HL-60/S4 treated with retinoic acid at 250 ng/mL for 4 days and 3 days (cell line): ENCODE data around the gene NAGA.
"Not testable (repeated sequence)": the region's sequence is repeated elsewhere in the genome, so short reads cannot be mapped to it uniquely, and the experiment has no call there.

Source experiments
- in situ Hi-C: fragments of 300-500 bp; cut with MboI; formaldehyde crosslinking; loops from 2 replicates; pipeline ENCODE4 v1.7.0; 2022; ENCODE audit warnings: low sequenced_read_pairs

The NAGA gene

DNA sequence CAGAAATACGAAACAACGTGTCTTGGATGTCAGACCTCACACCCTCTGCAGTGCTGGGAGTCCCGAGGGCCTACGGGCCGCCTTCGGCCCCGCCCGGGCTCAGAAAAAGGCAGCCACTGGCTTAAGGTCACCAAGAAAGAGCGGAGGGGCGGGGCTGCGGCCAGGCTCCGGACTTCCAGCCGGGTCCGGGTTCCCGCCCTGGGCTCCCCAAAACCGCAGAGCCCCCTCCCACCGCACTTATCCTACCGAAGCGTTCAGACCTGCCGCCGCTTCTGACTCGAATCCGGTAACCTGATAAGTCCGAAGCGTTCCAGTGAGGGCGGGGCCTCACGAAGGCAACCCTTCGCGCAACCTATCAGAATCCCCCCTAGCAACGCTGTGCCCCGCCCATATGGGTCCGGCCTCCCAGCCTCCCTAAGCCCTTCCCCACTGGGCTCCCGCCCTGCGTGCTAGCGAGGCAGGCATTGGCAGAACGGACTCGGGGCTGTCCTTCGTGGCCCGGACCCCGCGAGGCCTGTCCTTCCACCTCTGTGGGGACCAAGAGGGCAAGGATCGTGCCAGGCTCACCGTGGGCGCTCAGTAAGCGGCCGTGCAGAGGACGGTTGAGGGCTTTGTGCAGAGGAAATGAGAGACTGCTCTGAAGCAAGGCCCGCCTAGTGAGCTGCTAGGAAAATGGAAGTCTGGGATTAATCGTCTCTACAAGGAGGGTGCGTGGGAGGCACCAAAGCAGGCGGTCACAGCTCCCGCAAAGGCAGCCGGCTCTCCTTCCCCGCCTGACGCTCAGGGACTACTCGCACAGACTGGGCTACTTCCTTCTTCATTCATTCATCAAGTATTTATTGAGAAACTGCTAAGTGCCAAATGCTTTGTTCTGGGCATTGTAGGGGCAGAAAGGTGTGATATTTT is at the start of gene NAGA:
TSS of gene NAGA (minus strand) at position 296 of the 906 bp plus-strand sequence. CDS start 515 bp downstream, outside the sequence.
- in situ Hi-C loops: no loop called here

DNA sequence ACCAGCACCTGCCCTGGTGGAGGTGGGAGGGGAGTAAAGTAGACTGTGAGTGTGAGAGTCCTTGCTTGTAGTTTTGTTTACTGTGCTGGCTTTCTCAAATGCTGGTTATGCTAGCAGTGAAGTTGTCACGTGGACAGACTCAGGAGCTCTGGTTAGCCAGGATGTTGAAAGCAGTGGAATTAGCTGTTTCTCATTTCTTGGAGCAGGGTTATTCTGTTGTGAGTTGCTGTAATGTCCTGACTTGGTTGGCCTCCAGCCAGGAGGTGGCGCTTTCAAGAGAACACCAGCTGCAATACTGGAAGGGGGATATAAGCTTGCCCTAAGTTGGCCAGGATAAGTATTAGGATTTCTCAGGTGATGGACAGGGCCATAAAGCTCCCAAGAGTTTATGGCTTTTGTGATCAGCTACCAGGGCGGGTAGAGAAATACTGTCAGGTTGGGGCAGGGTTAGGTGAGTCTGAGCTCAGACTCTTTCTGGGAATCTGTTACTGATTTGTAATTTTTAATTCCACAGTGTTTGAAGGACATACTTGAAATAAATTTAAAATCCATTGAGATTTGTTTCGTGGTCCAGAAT is 46.3 kb upstream of the NAGA start:
- in situ Hi-C loops: no loop called here

- in situ Hi-C loops: not testable (repeated sequence)
Observed at GRCh38 chr22:42115420-42115830, 44.8 kb upstream of the NAGA start.

GRCh38 chr22:42114721-42115120 is 44.1 kb upstream of the NAGA start:
- in situ Hi-C loops: no loop called here

DNA sequence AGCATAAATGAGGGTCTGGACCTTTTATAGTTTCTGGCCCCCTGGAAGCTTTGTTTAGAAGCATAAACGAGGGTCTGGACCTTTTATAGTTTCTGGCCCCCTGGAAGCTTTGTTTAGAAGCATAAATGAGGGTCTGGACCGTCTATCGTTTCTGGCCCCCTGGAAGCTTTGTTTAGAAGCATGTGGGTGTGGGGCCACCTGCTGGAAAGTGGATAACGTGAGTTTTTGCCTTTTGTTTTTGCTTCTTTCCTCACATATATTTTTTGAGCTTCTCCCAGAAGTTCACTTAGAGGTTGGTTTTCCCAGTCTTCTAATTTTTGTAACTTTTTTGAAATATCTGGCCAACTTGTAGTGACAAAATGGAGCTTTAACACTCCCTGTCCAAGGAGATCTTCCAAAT is 42.2 kb upstream of the NAGA start:
- in situ Hi-C loops: not testable (repeated sequence)

DNA sequence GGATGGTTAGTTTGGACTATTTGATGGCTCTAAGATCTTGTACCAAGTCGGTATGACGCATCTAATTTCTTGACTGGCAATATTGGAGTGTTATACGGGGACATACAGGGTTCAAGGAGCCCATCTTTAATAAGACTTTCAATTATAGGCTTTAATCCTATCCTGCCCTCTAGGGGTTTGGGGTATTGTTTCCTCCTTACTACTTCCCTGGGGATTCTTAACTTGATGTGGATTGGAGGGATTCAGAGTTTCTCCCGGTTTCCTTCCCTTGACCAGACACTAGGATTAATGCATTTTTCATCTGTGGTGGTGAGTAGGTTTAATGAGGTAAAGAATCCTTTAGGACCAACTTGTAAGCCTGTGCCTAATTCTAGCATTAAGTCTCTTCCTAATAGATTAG is 41.2 kb upstream of the NAGA start:
- in situ Hi-C loops: no loop called here

- in situ Hi-C loops: no loop called here
Observed at GRCh38 chr22:42108848-42109247, 38.2 kb upstream of the NAGA start.

- in situ Hi-C loops: not testable (repeated sequence)
Observed at GRCh38 chr22:42104332-42104860, 33.8 kb upstream of the NAGA start.

GRCh38 chr22:42101199-42101598 is 30.6 kb upstream of the NAGA start:
- in situ Hi-C loops: no loop called here

GRCh38 chr22:42091455-42091782 is 20.8 kb upstream of the NAGA start:
- in situ Hi-C loops: no loop called here

DNA sequence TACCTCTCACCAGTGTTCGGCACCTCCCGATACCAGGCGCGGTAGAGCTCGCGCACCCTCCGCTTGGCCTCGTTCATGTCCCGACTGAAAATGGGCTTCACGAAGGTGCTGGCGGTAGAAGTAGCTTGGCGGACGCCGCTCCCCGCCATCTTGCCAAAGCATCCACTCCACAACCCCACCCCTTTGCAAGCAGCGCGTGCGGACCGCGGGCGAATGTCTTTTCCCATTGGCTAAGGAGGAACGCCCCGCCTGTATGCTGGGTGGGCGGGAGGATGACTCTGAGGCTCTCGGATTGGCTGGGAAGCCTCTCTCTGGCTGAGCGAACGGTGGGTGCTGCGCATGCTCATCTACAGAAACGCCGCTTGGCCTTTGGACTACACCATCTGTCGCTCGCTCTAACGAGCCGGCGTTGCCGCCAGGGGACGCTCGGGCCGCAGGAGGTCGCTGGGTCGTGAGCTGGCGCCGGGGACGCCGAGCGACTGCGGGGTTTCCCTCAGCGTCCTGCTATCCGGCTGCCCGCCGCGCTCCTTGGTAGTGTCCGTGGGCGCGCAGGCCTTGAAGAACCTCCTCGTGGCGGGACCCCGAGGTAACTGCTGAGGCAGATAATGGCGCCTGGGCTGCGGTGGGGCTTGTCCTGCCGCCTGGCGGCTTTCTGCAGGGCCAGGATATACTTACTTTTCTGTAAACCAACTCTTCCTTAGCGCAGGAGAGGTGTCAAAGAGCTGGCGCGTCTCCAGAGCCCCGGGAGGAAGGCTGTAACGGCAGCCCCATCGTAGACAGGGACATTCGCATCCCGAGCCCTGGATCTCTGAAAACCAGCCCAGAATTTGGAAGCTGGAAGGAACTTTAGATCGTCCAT is 20.2 kb upstream of the NAGA start, which contains the start of gene NDUFA6:
TSS of gene NDUFA6 (minus strand) at position 177 of the 859 bp plus-strand sequence. CDS start at position 149, 28 bp downstream.
- in situ Hi-C loops: no loop called here

DNA sequence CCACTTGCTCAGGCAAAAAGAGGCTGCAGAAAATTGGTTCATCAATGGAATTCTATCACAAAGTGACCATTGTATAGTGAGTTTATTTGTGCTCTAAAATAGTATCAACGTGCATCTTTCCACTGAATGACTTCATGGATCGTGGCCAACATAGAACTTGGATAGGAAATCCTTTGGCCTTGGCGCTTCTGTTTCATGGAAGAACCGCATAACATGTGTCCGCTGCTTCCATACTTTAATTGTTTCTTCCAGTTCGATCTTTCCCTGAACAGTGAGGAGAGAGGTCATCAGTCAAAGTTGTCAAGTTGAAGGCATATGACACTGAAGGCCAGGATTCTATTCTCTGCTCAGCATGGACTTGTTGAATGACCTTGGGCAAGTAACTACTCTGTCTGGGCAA is 15.4 kb upstream of the NAGA start:
- in situ Hi-C loops: no loop called here

DNA sequence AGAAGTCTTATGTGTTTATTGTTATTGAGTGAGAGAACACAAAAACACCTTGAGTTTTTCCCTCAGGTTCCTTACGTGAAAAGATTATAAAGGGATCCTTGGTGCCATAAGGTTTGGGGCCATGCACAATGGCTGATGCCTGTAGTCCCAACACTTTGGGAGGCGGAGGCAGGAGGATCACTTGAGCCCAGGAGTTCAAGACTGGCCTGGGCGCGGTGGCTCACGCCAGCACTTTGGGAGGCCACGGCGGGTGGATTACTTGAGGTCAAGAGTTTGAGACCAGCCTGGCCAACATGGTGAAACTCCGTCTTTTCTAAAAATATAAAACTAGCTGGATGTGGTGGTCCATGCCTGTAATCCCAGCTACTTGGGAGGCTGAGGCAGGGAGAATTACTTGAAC is 14.3 kb upstream of the NAGA start:
- in situ Hi-C loops: no loop called here

GRCh38 chr22:42083119-42083518 is 12.5 kb upstream of the NAGA start:
- in situ Hi-C loops: no loop called here

GRCh38 chr22:42080287-42080686 is 9.7 kb upstream of the NAGA start:
- in situ Hi-C loops: no loop called here

DNA sequence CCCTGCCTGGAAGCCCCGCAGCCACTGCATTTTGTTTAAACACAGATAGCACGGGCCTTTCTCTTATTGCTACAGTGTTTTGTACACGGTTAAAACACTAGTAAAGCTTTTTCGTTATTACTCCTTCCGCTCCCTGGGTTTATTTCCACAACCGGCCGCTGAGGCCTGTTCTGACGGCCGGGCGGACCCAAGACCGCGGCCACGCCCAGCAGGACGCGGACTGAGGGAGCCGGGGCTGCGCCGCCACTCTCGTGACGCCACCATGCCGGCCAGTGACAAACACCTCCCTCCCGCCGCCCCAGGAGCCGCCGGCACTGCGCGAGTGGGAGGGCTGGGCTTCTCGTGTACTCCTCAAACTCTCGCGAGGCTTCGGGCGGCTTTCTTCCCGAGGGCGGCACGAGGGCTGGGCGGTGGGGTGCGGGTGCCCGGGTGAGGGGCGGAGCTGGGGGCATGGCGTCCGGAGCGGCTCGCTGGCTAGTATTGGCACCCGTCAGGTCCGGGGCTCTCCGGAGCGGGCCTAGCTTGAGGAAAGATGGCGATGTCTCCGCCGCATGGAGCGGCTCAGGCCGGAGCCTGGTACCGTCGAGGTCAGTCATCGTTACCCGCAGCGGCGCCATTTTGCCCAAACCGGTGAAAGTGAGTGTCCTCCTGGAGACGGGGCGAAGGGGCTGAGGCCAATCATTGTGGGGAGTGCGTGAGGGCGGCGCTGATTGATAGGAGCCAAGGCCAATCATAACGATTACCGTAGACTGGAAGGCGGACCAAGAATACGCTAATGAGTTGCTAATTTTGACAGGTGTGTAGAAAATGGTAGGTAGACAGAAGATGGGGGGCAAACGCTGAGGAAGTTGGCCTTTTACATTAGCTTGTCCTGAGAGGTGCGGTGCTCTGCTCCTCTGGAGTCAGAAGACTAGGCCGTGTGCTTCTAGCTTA is 9.0 kb upstream of the NAGA start, which contains the start of gene SMDT1:
TSS of gene SMDT1 (plus strand) at position 382 of the 933 bp plus-strand sequence. CDS start at position 451, 69 bp downstream.
- in situ Hi-C loops: no loop called here

GRCh38 chr22:42078469-42079318 is 8.1 kb upstream of the NAGA start:
- in situ Hi-C loops: no loop called here

DNA sequence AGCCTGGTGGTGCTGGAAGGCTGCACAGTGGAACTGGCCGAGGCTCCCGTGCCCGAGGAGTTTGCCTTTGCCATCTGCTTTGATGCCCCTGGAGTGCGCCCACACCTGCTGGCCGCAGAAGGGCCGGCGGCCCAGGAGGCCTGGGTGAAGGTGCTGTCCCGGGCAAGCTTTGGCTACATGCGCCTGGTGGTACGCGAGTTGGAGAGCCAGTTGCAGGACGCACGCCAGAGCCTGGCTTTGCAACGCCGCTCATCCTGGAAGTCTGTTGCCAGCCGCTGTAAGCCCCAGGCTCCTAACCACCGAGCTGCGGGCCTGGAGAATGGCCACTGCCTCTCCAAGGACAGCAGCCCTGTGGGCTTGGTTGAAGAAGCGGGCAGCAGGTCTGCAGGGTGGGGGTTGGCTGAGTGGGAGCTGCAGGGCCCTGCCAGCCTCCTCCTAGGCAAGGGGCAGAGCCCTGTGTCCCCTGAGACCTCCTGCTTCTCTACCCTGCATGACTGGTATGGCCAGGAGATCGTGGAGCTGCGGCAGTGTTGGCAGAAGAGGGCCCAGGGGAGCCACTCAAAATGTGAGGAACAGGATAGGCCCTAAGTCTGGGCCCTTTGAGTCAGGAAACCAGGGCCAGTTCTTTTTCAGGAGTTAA is 7.0 kb upstream of the NAGA start:
- in situ Hi-C loops: no loop called here
